DND-41 (cell line): ENCODE data around the gene RNU11.
"Not testable (repeated sequence)": the region's sequence is repeated elsewhere in the genome, so short reads cannot be mapped to it uniquely, and the experiment has no call there.

Experiments used
- EZH2 ChIP-seq: IDR thresholded peaks from 3 replicates; pipeline ENCODE4 v1.6.1; 2012; ENCODE audit warnings: borderline replicate concordance, low read depth, mild to moderate bottlenecking, moderate library complexity, low read length, inconsistent platforms; ENCODE audit not compliant: severe bottlenecking
- TF ChIP-seq, protein P1 (sequence below): IDR thresholded peaks from 2 replicates; pipeline ENCODE4 v1.5.1; 2012; ENCODE audit warnings: borderline replicate concordance, low read length, moderate library complexity, mild to moderate bottlenecking; ENCODE audit not compliant: poor library complexity, severe bottlenecking; ENCODE audit errors: extremely low read depth

DNA sequence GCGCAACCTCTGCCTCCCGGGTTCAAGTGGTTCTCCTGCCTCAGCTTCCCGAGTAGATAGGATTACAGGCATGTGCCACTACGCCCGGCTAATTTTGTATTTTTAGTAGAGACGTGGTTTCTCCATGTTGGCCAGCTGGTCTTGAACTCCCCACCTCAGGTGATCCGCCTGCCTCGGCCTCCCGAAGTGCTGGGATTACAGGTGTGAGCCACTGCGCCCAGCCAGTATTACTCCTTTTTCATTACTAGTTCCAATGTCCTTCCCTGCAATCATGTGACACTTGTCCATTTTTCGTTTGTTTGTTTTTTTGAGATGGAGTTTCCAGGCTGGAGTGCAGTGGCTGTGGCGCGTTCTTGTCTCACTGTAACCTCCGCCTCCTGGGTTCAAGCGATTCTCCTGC, 24.6 kb downstream of the RNU11 start:
- TF ChIP-seq, protein P1, sequence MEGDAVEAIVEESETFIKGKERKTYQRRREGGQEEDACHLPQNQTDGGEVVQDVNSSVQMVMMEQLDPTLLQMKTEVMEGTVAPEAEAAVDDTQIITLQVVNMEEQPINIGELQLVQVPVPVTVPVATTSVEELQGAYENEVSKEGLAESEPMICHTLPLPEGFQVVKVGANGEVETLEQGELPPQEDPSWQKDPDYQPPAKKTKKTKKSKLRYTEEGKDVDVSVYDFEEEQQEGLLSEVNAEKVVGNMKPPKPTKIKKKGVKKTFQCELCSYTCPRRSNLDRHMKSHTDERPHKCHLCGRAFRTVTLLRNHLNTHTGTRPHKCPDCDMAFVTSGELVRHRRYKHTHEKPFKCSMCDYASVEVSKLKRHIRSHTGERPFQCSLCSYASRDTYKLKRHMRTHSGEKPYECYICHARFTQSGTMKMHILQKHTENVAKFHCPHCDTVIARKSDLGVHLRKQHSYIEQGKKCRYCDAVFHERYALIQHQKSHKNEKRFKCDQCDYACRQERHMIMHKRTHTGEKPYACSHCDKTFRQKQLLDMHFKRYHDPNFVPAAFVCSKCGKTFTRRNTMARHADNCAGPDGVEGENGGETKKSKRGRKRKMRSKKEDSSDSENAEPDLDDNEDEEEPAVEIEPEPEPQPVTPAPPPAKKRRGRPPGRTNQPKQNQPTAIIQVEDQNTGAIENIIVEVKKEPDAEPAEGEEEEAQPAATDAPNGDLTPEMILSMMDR, result not testable (repeated sequence)
- not testable (repeated sequence) for TF ChIP-seq EZH2
